Sigmoid colon (tissue), 4 donors: Measurements from ENCODE around the gene RPS15.

Experiments used
- EP300 ChIP-seq, 4 donors: sonication (generic); formaldehyde crosslinking; IDR thresholded peaks; one replicate each; pipeline ENCODE4 v1.6.1; 2017; ENCODE audit warnings: antibody characterized with exemption in 4 of 4
- POLR2A ChIP-seq, 2 donors: fragments of 450-650 bp; IDR thresholded peaks; one replicate each; pipeline ENCODE4 v1.6.1; 2016; ENCODE audit warnings: antibody characterized with exemption in 2 of 2, mild to moderate bottlenecking in 2 of 2, moderate library complexity in 2 of 2
- POLR2AphosphoS5 ChIP-seq, 4 donors: sonication (generic); formaldehyde crosslinking; IDR thresholded peaks; one replicate each; pipeline ENCODE4 v1.6.1; 2017; ENCODE audit warnings: antibody characterized with exemption in 4 of 4
- TF ChIP-seq, protein P1 (sequence below), 4 experiments: fragments of 450-650 bp in 3 of 4; fragments of 200-600 bp in 1 of 4; IDR thresholded peaks; one replicate each; pipeline ENCODE4 v1.5.1; 2016 to 2019; ENCODE audit warnings: antibody characterized with exemption in 4 of 4, mild to moderate bottlenecking in 3 of 4, moderate library complexity in 2 of 4

- TF ChIP-seq POLR2AphosphoS5 (IDR thresholded peaks at IDR 0.05) (no peak), EP300 (IDR thresholded peaks at IDR 0.05) (no peak), POLR2A (IDR thresholded peaks at IDR 0.05) (no peak)
- TF ChIP-seq, protein P1, sequence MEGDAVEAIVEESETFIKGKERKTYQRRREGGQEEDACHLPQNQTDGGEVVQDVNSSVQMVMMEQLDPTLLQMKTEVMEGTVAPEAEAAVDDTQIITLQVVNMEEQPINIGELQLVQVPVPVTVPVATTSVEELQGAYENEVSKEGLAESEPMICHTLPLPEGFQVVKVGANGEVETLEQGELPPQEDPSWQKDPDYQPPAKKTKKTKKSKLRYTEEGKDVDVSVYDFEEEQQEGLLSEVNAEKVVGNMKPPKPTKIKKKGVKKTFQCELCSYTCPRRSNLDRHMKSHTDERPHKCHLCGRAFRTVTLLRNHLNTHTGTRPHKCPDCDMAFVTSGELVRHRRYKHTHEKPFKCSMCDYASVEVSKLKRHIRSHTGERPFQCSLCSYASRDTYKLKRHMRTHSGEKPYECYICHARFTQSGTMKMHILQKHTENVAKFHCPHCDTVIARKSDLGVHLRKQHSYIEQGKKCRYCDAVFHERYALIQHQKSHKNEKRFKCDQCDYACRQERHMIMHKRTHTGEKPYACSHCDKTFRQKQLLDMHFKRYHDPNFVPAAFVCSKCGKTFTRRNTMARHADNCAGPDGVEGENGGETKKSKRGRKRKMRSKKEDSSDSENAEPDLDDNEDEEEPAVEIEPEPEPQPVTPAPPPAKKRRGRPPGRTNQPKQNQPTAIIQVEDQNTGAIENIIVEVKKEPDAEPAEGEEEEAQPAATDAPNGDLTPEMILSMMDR (IDR thresholded peaks at IDR 0.05): no peak
Observed at GRCh38 chr19:1475751-1476437, 37.7 kb downstream of the RPS15 start.
